Hepatocyte (in vitro differentiated cells): ENCODE data around the gene PCA3. TPM values are rescaled to one million over a fixed set of nuclear protein-coding genes. Genes with fewer than 3 reads are reported as not detected.

Source experiments
- DNase-seq: peaks from one replicate; pipeline ENCODE4 v3.0.0-alpha.2; 2016; ENCODE audit warnings: low spot score
- H2AFZ ChIP-seq: fragments of 200-600 bp; sonication (generic); 2 replicates; pipeline ENCODE4 v1.6.0; 2016; ENCODE audit warnings: antibody characterized with exemption, mild to moderate bottlenecking
- H3K27ac ChIP-seq: fragments of 200-600 bp; sonication (generic); 2 replicates; pipeline ENCODE4 v1.5.1; 2016; ENCODE audit warnings: mild to moderate bottlenecking
- H3K27me3 ChIP-seq: fragments of 200-600 bp; sonication (generic); 2 replicates; pipeline ENCODE4 v1.6.1; 2016
- H3K36me3 ChIP-seq: fragments of 200-600 bp; sonication (generic); replicated peaks from 2 replicates; pipeline ENCODE4 v1.5.1; 2016; ENCODE audit warnings: low read depth; ENCODE audit not compliant: insufficient read depth
- H3K4me1 ChIP-seq: fragments of 200-600 bp; sonication (generic); 2 replicates; pipeline ENCODE4 v1.5.1; 2016; ENCODE audit warnings: mild to moderate bottlenecking, moderate library complexity; ENCODE audit not compliant: insufficient read depth
- H3K4me2 ChIP-seq: fragments of 200-600 bp; sonication (generic); 2 replicates; pipeline ENCODE4 v1.6.0; 2016
- H3K4me3 ChIP-seq: fragments of 200-600 bp; sonication (generic); 2 replicates; pipeline ENCODE4 v1.5.1; 2016; ENCODE audit warnings: mild to moderate bottlenecking
- H3K79me2 ChIP-seq: fragments of 200-600 bp; sonication (generic); 2 replicates; pipeline ENCODE4 v1.6.0; 2017; ENCODE audit warnings: mild to moderate bottlenecking
- H3K9me2 ChIP-seq: fragments of 200-600 bp; sonication (generic); replicated peaks from 2 replicates; pipeline ENCODE4 v1.6.0; 2017; ENCODE audit warnings: mild to moderate bottlenecking; ENCODE audit not compliant: insufficient read depth
- H3K9me3 ChIP-seq: fragments of 200-600 bp; sonication (generic); 2 replicates; pipeline ENCODE4 v1.5.1; 2016; ENCODE audit warnings: low read depth, mild to moderate bottlenecking
- H4K20me1 ChIP-seq: fragments of 200-600 bp; sonication (generic); 2 replicates; pipeline ENCODE4 v1.6.0; 2016; ENCODE audit warnings: mild to moderate bottlenecking; ENCODE audit not compliant: insufficient read depth, poor library complexity, severe bottlenecking
- EZH2 ChIP-seq: fragments of 200-600 bp; sonication (generic); IDR thresholded peaks from 2 replicates; pipeline ENCODE4 v1.6.1; 2016; ENCODE audit warnings: antibody characterized with exemption, mild to moderate bottlenecking, borderline replicate concordance
- EZH2phosphoT487 ChIP-seq: fragments of 200-600 bp; sonication (generic); IDR thresholded peaks from one replicate; pipeline ENCODE4 v1.6.1; 2018; ENCODE audit warnings: antibody characterized with exemption, mild to moderate bottlenecking, low read depth, moderate library complexity; ENCODE audit not compliant: unreplicated experiment, severe bottlenecking
- WGBS: methylation state at CpG from one replicate; pipeline ENCODE4 v1.1.6; 2016; ENCODE audit warnings: low lambda C conversion rate; ENCODE audit errors: missing lambda C conversion rate; 5-methylcytosine and 5-hydroxymethylcytosine counted together
- polyA plus RNA-seq: library from polyadenylated mRNA; unstranded; fragments of >200 nt; fragmentation: Nextera tagmentation; extraction: Ambion mirVana; gene quantifications from 2 replicates; pipeline ENCODE4 v1.2.1, GENCODE V29; 2016
- total RNA-seq: library from RNA; depleted of rRNA; stranded (reverse); fragments of >200 nt; gene quantifications from 2 replicates; pipeline ENCODE4 v1.2.3, GENCODE V29; 2014
- TF ChIP-seq, protein P1 (sequence below): fragments of 200-600 bp; sonication (generic); IDR thresholded peaks from 2 replicates; pipeline ENCODE4 v1.5.1; 2016; ENCODE audit warnings: antibody characterized with exemption, mild to moderate bottlenecking; ENCODE audit not compliant: poor library complexity

PCA3 gene
- total and polyA plus RNA-seq, 2 experiments from 2014 or later = not detected

DNA sequence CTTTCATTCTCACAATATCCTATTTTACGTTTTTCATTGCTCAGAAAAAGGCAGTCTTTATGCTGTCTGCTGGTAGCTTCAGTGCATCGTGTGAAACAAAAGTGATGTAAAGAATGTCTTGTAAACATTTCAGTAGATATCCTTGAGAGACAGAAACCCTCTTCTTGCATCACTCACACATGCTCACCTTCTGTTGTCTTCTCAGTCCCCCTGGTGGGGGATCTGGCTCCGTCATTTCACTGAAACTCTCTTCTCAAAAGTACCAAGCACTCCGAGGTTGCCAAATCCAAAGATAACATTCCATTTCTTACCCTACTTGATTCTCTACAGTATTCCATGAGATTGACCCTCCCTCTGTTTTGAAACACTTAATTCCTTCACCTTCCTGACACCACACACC, 46.1 kb upstream of the PCA3 start:
- Histone ChIP-seq H3K4me2 (no peak overlapping the region), H3K4me1 (peaks cover 6% of the 10 kb centered on the region), H3K27ac (peak overlapping the region; percentile 19), H2AFZ (no peak overlapping the region), H4K20me1 (no peaks in the 10 kb centered on the region), H3K4me3 (no peak overlapping the region), H3K36me3 (no peaks in the 10 kb centered on the region), H3K27me3 (no peaks in the 10 kb centered on the region), H3K9me2 (no peaks in the 10 kb centered on the region), H3K9me3 (no peaks in the 10 kb centered on the region), H3K79me2 (no peaks in the 10 kb centered on the region)
- WGBS = 69% methylated on average over 4 of the region's 4 CpGs
- TF ChIP-seq EZH2 (no peak), EZH2phosphoT487 (no peak)
- TF ChIP-seq, protein P1, sequence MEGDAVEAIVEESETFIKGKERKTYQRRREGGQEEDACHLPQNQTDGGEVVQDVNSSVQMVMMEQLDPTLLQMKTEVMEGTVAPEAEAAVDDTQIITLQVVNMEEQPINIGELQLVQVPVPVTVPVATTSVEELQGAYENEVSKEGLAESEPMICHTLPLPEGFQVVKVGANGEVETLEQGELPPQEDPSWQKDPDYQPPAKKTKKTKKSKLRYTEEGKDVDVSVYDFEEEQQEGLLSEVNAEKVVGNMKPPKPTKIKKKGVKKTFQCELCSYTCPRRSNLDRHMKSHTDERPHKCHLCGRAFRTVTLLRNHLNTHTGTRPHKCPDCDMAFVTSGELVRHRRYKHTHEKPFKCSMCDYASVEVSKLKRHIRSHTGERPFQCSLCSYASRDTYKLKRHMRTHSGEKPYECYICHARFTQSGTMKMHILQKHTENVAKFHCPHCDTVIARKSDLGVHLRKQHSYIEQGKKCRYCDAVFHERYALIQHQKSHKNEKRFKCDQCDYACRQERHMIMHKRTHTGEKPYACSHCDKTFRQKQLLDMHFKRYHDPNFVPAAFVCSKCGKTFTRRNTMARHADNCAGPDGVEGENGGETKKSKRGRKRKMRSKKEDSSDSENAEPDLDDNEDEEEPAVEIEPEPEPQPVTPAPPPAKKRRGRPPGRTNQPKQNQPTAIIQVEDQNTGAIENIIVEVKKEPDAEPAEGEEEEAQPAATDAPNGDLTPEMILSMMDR = no peak
- no peak for DNase-seq

DNA sequence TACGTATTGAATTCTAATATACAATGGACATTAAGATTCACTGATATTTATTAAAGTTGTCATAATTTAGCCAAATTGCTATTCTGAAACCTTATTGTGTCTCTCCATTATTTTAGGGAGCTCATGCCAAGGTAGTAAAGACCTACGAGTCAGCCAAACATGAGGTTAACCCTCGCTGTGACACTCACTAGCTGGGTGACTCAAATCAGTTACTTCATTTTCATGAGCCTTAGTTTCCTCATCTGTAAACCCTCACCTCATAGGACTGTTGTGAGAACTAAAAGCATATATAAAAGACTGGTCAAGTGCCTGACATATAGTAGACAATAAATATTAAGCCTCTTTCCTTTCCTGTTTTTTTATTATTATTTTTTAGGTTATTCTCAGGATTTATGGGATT, 44.0 kb upstream of the PCA3 start:
- no peak for TF ChIP-seq EZH2phosphoT487
- TF ChIP-seq, protein P1 = no peak
- TF ChIP-seq EZH2 = no peak
- 72% methylated on average over 3 of the region's 3 CpGs for WGBS
- Histone ChIP-seq H3K9me2 (no peaks in the 10 kb centered on the region), H3K9me3 (no peaks in the 10 kb centered on the region), H3K4me3 (no peak overlapping the region), H3K27ac (no peak overlapping the region), H3K27me3 (no peaks in the 10 kb centered on the region), H2AFZ (no peak overlapping the region), H3K79me2 (no peaks in the 10 kb centered on the region), H3K4me2 (no peak overlapping the region), H3K4me1 (peaks cover 6% of the 10 kb centered on the region), H3K36me3 (no peaks in the 10 kb centered on the region), H4K20me1 (no peaks in the 10 kb centered on the region)
- no peak for DNase-seq

DNA sequence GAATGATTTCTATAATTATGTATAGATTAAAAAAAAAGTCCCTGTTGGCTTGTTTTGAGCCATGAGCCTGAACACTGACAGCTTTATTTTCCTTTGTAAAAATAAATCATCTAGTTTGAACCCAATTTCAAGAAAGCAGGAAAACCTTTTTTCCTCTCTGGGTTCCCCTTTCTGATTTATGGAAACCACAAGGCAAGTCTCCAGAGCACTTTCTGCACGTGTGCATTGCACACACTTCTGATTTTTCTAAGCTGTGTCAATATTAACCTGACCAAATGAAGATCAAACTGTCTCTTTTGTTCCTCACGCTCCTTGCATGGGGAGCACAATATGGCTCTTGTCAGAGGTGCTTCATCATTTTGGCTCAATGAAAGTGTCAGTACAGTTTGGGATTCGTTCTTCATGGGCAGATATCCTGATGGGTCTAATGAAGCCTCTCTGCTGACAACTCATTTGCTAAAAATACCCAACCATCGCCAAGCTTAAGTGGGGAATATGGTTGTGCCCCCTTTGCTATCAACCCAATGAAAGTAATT, 39.2 kb upstream of the PCA3 start:
- Histone ChIP-seq H3K27ac (no peak overlapping the region), H3K36me3 (no peaks in the 10 kb centered on the region), H3K79me2 (no peaks in the 10 kb centered on the region), H3K9me2 (no peaks in the 10 kb centered on the region), H3K4me1 (no peaks in the 10 kb centered on the region), H3K4me2 (no peak overlapping the region), H3K27me3 (no peaks in the 10 kb centered on the region), H3K9me3 (no peaks in the 10 kb centered on the region), H3K4me3 (no peak overlapping the region), H2AFZ (no peak overlapping the region), H4K20me1 (no peaks in the 10 kb centered on the region)
- DNase-seq = no peak
- TF ChIP-seq, protein P1 = no peak
- no peak for TF ChIP-seq EZH2
- no peak for TF ChIP-seq EZH2phosphoT487
- WGBS = 68% methylated on average over 4 of the region's 4 CpGs

DNA sequence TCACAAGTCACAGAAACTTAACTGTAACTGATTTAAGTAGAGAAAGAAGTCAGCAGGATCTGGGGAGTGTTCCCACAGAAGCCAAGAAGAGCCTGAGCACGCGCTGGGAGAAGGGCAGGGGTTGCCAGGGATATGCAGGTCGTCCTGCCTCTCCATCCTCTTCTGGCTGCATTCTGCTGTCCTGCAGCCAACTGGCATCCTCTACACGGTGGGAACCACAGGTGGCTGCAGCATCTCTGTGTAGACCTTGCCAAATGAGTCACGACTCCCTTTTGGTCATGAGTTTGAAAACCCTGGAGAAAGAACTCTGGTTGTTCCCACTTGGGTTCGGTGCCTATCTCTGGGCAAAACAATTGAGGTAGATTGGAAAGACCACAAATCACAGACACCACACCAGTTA, 38.4 kb upstream of the PCA3 start:
- DNase-seq = no peak
- no peaks in the 10 kb centered on the region for H3K9me2 ChIP-seq
- WGBS = 73% methylated on average over 6 of the region's 6 CpGs

More for the DNA sequence above, 38.4 kb upstream of the PCA3 start:
- Histone ChIP-seq H3K27ac (no peak overlapping the region), H2AFZ (no peak overlapping the region), H4K20me1 (no peaks in the 10 kb centered on the region), H3K4me2 (no peak overlapping the region), H3K9me3 (no peaks in the 10 kb centered on the region), H3K4me1 (no peaks in the 10 kb centered on the region), H3K36me3 (no peaks in the 10 kb centered on the region), H3K79me2 (no peaks in the 10 kb centered on the region), H3K27me3 (no peaks in the 10 kb centered on the region), H3K4me3 (no peak overlapping the region)
- TF ChIP-seq, protein P1 = no peak
- no peak for TF ChIP-seq EZH2
- TF ChIP-seq EZH2phosphoT487 = no peak
